NCI-H2196 (cell line): ENCODE measurements around the gene RBFOX1.

Experiments used
- DNase-seq: peaks from one replicate; lab custom pipeline; 2025; ENCODE audit not compliant: unreplicated experiment; lab: John Stamatoyannopoulos, UW

The RBFOX1 gene

DNA sequence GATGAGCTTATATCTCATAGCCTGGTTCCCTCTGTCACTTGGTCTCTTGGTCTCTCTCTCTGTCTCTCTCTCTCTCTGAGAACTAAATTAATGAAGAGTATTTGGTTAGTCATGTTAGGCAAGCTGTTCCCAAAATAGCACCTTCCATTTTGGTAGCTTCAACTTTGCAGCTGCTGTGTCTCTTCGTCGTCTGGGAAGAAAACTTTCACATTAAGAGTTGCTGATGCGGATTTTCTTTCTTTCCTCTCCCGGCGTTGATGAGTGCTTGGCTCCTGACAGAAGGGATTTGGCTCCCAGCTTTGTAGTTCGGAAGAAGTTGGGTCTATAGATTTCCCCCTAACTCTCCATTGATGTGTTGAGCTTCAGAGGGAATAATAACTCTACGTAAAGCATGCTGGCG is at the start of gene RBFOX1:
RBFOX1 (plus strand) TSS at position 235 of the 400 bp plus-strand sequence.
- no peak for DNase-seq

GRCh38 chr16:7284780-7285179 is 47.9 kb upstream of the RBFOX1 start:
- no peak for DNase-seq

- DNase-seq: no peak
Measured at GRCh38 chr16:7285520-7285919, 47.1 kb upstream of the RBFOX1 start.

DNA sequence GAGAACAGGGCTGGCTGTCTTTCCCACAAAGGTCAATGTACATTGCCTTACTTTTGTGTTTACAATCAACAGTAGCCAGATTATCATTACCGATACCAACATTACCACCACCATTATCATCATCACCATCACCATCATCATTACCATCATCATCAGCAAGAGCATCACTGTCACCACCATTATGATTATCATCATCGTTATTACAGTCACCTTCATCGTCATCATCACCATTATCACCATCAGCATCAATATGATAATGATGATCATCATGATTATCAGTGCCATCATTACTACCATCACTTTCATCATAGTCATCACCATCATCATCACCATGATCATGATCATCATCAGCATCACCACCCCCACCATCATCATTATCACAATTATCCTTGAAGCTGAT is 43.3 kb upstream of the RBFOX1 start:
- no peak for DNase-seq

GRCh38 chr16:7290682-7291081 is 42.0 kb upstream of the RBFOX1 start:
- DNase-seq: no peak

DNA sequence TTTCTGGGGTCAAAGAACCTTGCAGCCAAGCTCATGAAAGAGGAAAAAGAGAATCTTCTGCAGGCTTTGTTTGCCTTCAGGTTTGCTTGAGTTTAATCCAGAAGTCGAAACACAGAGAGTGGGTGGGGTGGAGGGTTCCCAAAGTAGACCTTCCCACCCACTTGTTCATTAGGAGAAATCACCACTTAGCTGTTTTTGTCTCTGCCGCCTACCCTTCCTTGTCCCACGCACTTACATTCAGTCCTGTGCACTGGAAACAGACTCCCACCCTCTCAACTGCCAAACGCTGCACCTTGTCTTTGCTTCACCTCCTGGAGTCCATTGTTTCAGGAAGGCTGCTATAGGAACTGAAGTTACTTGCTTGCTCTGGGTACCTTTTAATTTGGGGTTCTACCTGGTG is 38.6 kb upstream of the RBFOX1 start:
- no peak for DNase-seq

DNA sequence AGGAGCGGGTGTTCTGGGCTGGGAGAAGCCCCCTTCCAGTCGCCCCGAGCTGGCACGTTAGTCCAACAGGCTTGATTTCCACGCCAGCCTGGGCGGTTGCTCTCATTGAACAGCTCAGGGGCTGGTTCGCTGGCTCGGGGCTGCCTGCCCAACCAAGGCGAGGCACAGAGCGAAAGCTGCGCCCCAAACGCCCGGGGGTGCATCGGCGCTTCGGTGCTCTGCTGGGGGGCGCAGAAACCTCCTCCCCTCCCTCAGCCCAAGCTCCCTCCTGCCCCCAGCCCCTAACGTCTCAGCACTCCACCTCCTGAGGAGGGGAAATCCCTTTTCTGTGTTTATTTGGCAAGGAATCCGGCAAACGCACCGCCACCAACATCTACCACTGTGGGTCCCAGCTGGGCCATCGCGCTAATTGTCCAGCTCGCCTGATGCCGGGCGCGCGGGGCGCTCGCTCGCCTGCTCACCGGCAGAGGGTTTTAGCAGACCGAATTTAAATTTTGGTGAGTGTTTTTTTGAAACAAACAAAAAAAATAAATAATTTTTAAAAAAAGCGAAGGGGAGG is 29.5 kb upstream of the RBFOX1 start:
- no peak for DNase-seq

DNA sequence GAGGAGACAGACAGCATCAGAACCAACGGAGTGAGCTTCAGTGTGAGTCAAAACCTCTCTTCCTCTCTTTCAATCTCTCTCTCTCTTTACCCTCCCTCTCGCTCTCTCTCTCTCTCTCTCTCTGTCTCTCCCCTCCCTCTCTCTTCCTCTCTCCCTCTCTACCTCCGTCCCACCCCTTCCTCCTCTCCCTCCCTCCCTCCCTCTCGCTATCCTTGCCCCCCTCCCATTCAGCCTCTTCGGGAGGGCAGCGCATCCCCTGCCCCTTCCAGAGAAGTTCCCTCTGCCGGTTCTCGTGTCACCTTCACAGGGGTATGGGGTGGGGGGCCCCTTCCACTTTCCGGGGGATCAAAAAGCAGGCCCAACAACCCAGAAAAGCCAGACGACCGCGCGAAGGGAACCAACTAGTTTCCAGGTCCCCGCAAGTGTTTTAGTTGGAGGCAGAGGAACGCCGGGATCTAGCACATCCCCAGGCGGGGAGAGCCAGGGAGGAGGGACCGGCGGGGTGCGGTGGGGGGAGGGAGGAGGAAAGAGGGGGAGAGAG is 28.9 kb upstream of the RBFOX1 start:
- DNase-seq: no peak

DNA sequence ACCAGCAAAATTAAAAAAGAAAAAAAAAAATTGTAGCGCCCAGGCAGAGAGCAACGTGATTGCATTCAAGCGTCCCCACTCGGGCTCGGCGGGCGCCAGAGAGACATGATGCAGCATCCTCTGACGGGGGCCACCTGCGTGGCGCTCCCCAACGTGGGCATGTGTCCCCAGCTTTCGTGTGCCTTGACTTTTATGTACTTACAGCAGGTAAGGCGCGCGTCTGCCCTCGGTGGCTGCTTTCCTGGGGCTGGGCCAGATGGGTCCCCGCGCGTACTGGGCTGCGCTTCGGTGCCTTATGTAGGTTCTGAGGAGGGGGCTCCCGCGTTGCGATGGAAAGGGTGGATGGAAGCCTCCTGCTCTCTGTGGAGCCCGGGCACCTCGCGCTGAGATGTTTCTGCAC is 28.4 kb upstream of the RBFOX1 start:
- DNase-seq: no peak

- no peak for DNase-seq
Measured at GRCh38 chr16:7304958-7305357, 27.7 kb upstream of the RBFOX1 start.

GRCh38 chr16:7313170-7313569 is 19.5 kb upstream of the RBFOX1 start:
- no peak for DNase-seq

DNA sequence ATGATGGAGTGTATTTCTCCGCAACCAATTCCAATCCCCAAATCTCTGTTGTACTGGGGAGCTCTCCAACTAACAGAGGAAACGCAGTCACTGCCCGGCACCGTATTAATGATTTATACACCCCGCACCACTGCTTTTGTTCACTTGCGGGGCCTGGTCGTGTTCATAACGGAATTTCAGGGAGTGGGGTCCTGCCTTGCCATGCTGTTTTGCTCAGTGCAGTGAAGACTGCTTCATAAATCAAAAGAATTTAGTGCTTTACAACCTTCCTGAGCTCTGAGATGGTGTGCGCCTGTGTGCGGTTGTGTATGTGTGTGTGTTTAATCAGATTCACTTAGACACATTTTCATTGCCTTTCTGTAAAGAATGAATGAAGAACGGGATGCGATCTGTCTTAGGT is 18.5 kb upstream of the RBFOX1 start:
- no peak for DNase-seq

DNA sequence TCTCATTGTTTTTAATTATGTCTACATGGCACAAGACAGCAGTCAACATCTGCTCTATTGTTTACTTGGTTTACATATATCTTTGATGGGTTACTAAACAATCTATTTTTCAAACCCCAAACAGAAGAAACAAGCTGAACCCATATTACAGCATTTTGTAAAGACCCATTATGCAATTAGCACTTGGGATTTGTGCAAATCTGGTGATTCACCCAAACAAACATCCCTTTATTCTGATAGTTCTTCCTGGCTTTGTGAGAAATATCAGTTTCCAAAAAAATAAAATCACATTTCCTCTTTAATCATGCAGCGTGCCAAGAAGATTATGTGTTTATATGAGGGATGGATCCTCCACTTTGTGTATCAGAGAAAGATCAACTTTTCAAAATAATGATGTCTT is 16.8 kb upstream of the RBFOX1 start:
- DNase-seq: no peak

DNA sequence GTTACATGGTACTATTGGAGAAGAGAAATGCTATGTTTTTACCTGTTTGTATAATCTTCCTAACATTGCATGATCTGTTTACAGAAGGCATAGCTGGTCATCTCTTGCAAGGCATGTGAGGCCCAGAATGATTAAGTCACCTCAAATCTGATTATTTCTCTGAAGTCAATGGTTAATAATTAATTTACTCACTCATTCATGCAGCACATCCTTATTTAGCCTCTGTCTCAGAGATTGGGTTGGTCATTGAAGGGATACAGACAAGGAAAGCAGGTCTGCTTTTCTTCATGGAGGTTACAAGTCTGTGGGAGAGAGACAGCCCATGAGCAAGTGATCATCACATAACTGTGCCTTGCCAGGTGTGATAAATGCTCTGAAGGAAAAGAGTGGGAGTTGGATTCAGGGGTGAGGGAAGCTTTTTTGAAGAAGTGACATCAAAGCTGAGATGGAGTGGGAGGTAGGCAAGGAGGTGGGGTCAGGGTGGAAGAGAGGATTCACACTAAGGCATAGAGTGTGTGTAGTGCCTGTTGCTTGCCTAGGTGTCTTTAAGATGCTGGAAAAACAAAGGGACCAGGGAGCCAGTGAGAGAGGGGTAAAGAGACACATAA is 16.3 kb upstream of the RBFOX1 start:
- DNase-seq: no peak

DNA sequence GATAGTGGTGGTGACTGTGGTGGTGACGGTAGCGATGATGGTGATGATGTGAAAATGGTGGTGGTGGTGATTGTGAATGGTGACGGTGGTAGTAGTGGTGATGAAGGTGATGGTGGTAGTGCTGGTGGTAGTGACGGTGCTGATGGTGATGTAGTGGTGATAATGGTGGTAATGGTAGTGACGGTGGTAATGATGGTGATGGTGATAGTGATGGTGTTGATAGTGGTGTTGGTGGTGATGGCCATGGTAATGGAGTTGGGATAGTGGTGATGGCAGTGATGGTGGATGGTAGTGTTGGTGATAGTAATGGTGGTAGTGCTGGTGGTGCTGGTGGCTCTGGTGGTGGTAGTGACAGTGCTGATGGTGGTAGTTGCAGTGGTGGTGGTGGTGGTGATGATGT is 14.7 kb upstream of the RBFOX1 start:
- DNase-seq: no peak

DNA sequence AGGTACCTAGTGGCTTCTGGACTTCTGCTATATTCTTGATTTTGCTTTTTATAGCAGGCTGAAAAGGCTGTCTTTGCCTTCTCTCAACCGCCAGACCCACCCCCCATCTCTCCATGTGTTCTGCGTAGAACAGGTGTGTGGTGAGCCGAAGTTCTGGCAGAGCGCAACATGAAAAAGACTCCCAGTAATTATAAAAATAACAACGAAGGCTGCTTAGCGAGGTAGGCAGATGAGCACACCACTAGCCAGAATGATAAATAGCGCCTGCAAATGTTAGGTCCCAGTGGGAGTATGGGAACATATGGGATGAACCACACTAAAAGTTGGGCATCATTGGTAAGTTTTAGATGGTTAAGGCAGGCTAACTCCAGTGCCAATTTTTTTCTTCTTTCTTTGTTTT is 14.0 kb upstream of the RBFOX1 start:
- DNase-seq: no peak

- DNase-seq: no peak
Measured at GRCh38 chr16:7319514-7319913, 13.1 kb upstream of the RBFOX1 start.

DNA sequence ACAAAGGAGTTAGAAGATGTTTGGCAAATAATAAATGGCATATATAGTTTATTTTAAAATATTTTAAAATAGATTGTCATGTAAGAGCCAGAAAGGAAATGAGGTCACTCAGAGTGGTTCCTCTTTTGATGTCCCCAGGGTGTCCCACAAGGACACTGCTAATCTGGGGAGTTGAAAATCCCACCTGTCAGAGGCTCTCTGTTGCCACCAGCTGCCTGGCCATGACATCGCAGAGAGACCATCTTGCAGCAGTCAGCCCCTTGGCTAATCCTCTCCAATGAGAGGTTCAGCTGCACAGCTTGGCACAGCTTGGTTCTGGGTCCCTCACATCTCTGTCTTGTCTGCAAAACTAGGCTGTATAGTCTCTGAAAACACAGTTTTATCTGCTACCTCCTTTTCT is 11.0 kb upstream of the RBFOX1 start:
- no peak for DNase-seq

DNA sequence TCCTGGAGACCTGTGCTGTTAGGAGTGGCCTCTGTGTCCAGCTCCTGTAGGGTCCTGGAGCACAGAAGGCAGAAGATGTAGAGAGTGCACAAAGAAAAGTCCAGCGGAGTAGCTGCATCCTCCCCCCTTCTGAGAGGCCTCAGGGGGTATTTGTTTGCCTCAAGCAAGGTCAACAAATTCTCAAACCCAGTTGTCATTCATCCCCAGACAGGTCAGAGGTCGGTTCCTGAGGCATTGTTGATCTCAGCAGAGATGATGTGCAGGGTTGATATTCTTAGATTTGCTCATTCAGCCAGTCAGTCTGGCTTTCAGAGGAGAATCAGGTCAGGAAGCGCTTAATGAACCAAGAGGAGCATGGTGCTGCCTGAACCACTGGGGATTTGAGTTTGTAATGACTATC is 8.3 kb upstream of the RBFOX1 start:
- no peak for DNase-seq

DNA sequence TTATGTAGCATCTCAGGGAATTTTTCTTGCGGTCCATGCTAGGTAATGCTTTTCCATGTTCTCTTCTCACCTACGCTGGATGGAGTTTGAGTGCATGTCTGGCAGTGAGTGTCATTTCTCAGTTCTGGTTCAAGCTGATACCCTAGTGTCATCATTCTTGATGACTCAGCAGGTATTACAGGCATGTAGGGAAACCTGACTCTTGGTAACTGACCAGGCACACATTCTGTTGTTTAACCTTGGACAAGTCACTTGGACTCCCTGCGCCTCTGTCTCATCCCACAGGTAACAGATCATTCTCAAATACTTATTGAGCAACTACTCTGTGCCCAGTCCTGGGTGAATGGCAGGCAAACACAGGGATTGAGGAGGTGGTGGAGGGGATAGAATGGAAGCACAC is 6.8 kb upstream of the RBFOX1 start:
- no peak for DNase-seq

DNA sequence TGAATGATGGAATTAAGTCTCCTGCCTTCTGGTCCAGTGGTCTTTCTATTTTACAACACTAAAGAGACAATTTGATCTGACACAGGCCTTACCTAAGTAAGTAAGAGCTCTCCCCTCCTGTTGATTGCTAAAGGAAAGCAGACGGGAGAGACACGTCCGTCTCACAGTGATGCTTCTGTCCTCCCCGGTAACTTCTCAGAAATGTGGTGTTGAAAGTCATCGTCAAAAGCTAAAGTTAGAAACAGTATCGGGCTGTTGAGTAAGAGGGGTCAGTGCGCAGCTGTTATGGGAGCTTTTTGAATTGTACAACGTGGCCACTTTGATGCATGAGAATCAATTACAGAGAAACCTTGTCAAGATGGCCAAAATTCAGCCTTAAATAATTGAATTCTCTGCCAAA is 1.9 kb upstream of the RBFOX1 start:
- DNase-seq: no peak

DNA sequence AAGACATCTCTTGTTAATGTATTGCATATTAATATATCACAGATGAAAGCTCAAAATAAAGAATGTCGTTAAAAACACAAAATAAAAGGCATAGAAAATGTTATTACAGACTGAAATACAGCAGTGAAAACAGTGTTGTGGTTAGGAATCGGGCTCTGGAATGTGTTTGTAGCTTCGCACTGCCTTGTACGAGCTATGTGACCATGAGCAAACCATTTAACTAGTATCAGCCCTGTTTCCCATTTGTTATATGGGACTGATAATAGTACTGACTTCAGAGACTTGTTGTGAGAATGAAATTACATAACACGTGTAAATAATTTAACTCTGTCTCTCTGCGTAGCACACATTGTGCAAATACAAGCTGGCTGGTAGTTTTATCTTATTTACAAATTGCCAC is 648 bp upstream of the RBFOX1 start:
- DNase-seq: no peak

GRCh38 chr16:7333180-7333725 is 608 bp downstream of the RBFOX1 start:
- DNase-seq: no peak
